ENCODE measurements around the gene KCTD7. TPM values are rescaled to one million over a fixed set of nuclear protein-coding genes. Genes with fewer than 3 reads are reported as not detected.

The KCTD7 gene
- total and polyA plus RNA-seq, 2 of the 4 experiments (the other 2 are of a cell fraction) = 6.1 to 12.8 TPM

DNA sequence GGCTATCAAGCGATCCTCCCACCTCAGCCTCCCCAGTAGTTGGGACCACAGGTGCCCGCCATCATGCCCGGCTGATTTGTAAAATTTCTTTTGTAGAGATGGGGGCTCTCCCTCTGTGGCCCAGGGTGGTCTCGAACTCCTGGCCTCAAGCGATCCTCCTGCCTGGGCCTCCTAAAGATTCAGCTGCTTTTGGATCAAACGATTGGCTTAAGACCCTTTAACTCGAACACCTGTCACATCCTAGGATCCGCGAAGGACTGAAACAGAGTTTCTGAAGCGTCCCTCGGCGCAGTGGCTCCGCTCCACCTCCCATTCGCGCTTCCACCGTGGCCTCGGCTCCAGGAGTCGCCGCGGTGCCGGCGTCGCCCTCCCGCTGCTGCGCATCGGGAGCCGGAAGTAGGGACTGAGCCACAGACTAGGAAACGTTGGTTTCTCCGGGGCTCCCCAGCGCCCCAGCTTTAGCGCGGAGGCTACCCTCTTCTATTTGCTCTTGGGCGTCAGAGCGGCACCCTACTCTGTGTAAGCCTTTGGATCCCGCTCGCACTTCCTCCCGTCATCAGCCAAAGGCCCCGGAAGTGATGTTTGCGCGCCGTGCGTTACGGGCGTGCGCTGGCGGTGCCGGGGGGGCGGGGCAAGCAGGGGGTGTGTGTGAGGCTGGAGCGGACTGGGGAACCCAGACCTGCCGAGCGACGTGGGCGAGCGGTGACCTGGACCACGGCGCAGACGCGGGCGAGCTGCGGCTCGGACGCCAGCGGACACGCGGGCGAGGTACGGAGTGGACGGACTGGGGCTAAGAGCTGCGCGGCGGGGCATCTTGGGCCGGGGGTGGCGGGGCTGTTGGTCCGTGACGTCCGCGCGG lies 53.0 kb downstream of the KCTD7 start:
- H3K9ac ChIP-seq (ENCODE audit: low read depth, low read length) = peak overlapping the region; percentile 80
- peak overlapping the region; percentile 42 for H2AK5ac ChIP-seq (ENCODE audit: low read depth, low read length)
- 0 out of 2 replicates have a peak, but pooled peaks cover 3% of the 10 kb centered on the region for H3K4me1 ChIP-seq (ENCODE audit: control insufficient read depth, insufficient read depth, low read length)
- ChIA-PET POLR2A (ENCODE audit: unreplicated experiment) (no interaction called here), CTCF (no interaction called here)
- peaks cover 2% of the 10 kb centered on the region; the same call in 1 of the 2 replicates for H3K36me3 ChIP-seq (ENCODE audit: control insufficient read depth, insufficient read depth, low read length)
- WGBS, 2 experiments (ENCODE audit: extremely low coverage in 2 of 2, insufficient read length in 1 of 2) = 0% methylated on average over 44 of the region's 78 CpGs; no CpG with 5 or more reads in 1 of the 2 experiments
- H2BK20ac ChIP-seq (ENCODE audit: low read depth, low read length) = no peak overlapping the region
- H3K18ac ChIP-seq (ENCODE audit: low read depth, low read length) = no peak overlapping the region
- peak overlapping the region; percentile 73 for H3K27ac ChIP-seq (ENCODE audit: insufficient read depth, low read length)
- in situ Hi-C loops (cut with MboI; ENCODE audit: low sequenced_read_pairs) = no loop called here
- peaks cover 21 to 75% of the 10 kb centered on the region in 2 experiments for H3K79me1 ChIP-seq (ENCODE audit: low read depth in 1 of 2, low read length in 2 of 2)
- peaks cover 7% of the 10 kb centered on the region; the same call in 1 of the 2 replicates for H3K9me1 ChIP-seq (ENCODE audit: insufficient read depth, low read length)
- H2BK15ac ChIP-seq (ENCODE audit: low read depth, low read length) = no peak overlapping the region
- peak overlapping the region; percentile 60 for H3K4me2 ChIP-seq (ENCODE audit: low read depth, low read length)
- H3K23ac ChIP-seq (ENCODE audit: low read depth, low read length) = peak overlapping the region; percentile 85; the same call in 1 of the 2 replicates
- TF ChIP-seq, protein P1, sequence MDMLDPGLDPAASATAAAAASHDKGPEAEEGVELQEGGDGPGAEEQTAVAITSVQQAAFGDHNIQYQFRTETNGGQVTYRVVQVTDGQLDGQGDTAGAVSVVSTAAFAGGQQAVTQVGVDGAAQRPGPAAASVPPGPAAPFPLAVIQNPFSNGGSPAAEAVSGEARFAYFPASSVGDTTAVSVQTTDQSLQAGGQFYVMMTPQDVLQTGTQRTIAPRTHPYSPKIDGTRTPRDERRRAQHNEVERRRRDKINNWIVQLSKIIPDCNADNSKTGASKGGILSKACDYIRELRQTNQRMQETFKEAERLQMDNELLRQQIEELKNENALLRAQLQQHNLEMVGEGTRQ (IDR thresholded peaks at IDR 0.05; ENCODE audit: low read depth, low read length) = 0 out of 2 replicates have a peak, but pooled peaks have one; percentile 4
- TF ChIP-seq MXI1 (IDR thresholded peaks at IDR 0.05; ENCODE audit: borderline replicate concordance, low read depth, low read length) (peak; percentile 89; the same call in 1 of the 2 replicates), MAZ (IDR thresholded peaks at IDR 0.05; ENCODE audit: borderline replicate concordance, low read depth, low read length) (peak; percentile 88), POLR2A (IDR thresholded peaks at IDR 0.05; ENCODE audit: low read depth, low read length) (peak; percentile 98), SMC3 (IDR thresholded peaks at IDR 0.05; ENCODE audit: low read depth, low read length) (0 out of 2 replicates have a peak, but pooled peaks have one; percentile 15), CEBPB (IDR thresholded peaks at IDR 0.05; ENCODE audit: low read depth, low read length) (no peak), NFE2L2 (IDR thresholded peaks at IDR 0.05; ENCODE audit: low read depth, low read length) (no peak)
- peaks cover 20% of the 10 kb centered on the region for H4K20me1 ChIP-seq (ENCODE audit: insufficient read depth, low read length)
- BruUV-seq (replicated peaks) = no TSS peak
- peak overlapping the region; percentile 64 for H3K14ac ChIP-seq (replicated peaks; ENCODE audit: low read depth, low read length)
- H3K4ac ChIP-seq (ENCODE audit: low read depth, low read length) = peak overlapping the region; percentile 68
- peak overlapping the region; percentile 85 for H4K5ac ChIP-seq (ENCODE audit: low read depth, low read length)
- peak overlapping the region; percentile 82 for H3K4me3 ChIP-seq (ENCODE audit: insufficient read depth, low read depth, low read length)
- intact Hi-C loops (cut with micrococcal nuclease) = no loop called here
- peak overlapping the region; percentile 52 for H2BK5ac ChIP-seq (ENCODE audit: low read depth, low read length, poor library complexity, severe bottlenecking)
- dilution Hi-C loops (cut with HindIII; ENCODE audit: low sequenced_read_pairs, unreplicated experiment) = no loop called here
- H4K8ac ChIP-seq (ENCODE audit: low read depth in 2 of 2, low read length in 2 of 2) = peak overlapping the region; percentile 90 to 93; a peak in 3 of 4 replicates
- peak overlapping the region; percentile 60; the same call in 1 of the 2 replicates for H3K56ac ChIP-seq (ENCODE audit: extremely low read depth, insufficient read depth, low read length)
- no peaks in the 10 kb centered on the region for H3K9me3 ChIP-seq (ENCODE audit: control insufficient read depth, insufficient read depth, low read length)
- H2AK9ac ChIP-seq (replicated peaks; ENCODE audit: low read depth, low read length, poor library complexity) = peak overlapping the region; percentile 68
- no peaks in the 10 kb centered on the region for H3K27me3 ChIP-seq (ENCODE audit: control insufficient read depth, insufficient read depth, low read length)
- ATAC-seq (ENCODE audit: low read depth) (peak; percentile 92), DNase-seq (peak; percentile 94)
- H4K91ac ChIP-seq (ENCODE audit: insufficient read depth, low read depth, low read length) = peak overlapping the region; percentile 2; the same call in 1 of the 2 replicates
- H2AFZ ChIP-seq (replicated peaks; ENCODE audit: low read length, poor library complexity) = peak overlapping the region; percentile 86
- H2BK120ac ChIP-seq (ENCODE audit: low read depth, low read length) = 0 out of 2 replicates have a peak overlapping the region, but pooled peaks have one; percentile 7

Measured in IMR-90 (cell line).